Large intestine (tissue), 3 donors: ENCODE measurements around the gene MAB21L3. TPM values are rescaled to one million over a fixed set of nuclear protein-coding genes. Genes with fewer than 3 reads are reported as not detected.

Experiments used
- DNase-seq, 2 donors: peaks; one replicate each; pipeline versions ENCODE4 v3.0.0 to v3.0.0-alpha.2; 2013
- H3K27ac ChIP-seq: one replicate; pipeline ENCODE4 v1.5.1; 2013; ENCODE audit warnings: low read length
- H3K27me3 ChIP-seq: 2 replicates; pipeline ENCODE4 v1.6.1; 2013; ENCODE audit warnings: low read length; ENCODE audit not compliant: control insufficient read depth, insufficient read depth
- H3K36me3 ChIP-seq: 2 replicates; pipeline ENCODE4 v1.6.1; 2013; ENCODE audit warnings: low read length; ENCODE audit not compliant: control insufficient read depth, insufficient read depth
- H3K4me1 ChIP-seq: one replicate; pipeline ENCODE4 v1.6.1; 2013; ENCODE audit warnings: low read length; ENCODE audit not compliant: control insufficient read depth, insufficient read depth
- H3K4me3 ChIP-seq: one replicate; pipeline ENCODE4 v1.5.1; 2013; ENCODE audit warnings: low read length
- H3K9me3 ChIP-seq: one replicate; pipeline ENCODE4 v1.6.1; 2013; ENCODE audit warnings: mild to moderate bottlenecking, low read depth, low read length, moderate library complexity; ENCODE audit not compliant: control insufficient read depth
- WGBS: methylation state at CpG from one replicate; pipeline ENCODE4 v1.1.5; 2013; ENCODE audit warnings: low lambda C conversion rate; ENCODE audit not compliant: insufficient coverage; 5-methylcytosine and 5-hydroxymethylcytosine counted together
- polyA plus RNA-seq: library from polyadenylated mRNA; unstranded; fragments of 120-200 nt; gene quantifications from one replicate; pipeline ENCODE4 v1.2.1, GENCODE V29; 2013

MAB21L3 gene
- polyA plus RNA-seq, 1 donor: 0.55 TPM

DNA sequence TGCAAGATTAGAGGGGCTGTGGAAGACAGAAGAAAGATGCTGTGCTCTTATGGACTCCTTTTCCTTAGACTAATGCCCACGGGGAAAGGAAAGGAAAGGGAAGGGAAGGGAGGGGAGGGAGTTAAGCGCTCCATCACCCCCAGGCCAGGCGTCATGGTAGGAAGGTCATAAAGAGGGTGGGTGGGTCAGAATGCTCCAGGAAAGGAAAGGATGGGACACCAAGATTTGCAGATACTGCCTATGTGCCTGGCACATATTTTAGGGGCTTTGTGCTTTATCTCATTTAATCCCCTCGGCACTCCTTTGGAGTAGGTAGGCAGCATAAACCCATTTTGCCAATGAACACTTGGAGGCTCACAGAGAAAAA is 41.4 kb downstream of the MAB21L3 start:
- DNase-seq: no peak
- Histone ChIP-seq H3K4me3 (peak overlapping the region; percentile 35), H3K9me3 (no peaks in the 10 kb centered on the region), H3K27me3 (no peaks in the 10 kb centered on the region), H3K27ac (peak overlapping the region; percentile 66), H3K4me1 (peaks cover 29% of the 10 kb centered on the region), H3K36me3 (no peaks in the 10 kb centered on the region)
- WGBS: no CpG with 5 or more reads among the region's 4 CpGs

DNA sequence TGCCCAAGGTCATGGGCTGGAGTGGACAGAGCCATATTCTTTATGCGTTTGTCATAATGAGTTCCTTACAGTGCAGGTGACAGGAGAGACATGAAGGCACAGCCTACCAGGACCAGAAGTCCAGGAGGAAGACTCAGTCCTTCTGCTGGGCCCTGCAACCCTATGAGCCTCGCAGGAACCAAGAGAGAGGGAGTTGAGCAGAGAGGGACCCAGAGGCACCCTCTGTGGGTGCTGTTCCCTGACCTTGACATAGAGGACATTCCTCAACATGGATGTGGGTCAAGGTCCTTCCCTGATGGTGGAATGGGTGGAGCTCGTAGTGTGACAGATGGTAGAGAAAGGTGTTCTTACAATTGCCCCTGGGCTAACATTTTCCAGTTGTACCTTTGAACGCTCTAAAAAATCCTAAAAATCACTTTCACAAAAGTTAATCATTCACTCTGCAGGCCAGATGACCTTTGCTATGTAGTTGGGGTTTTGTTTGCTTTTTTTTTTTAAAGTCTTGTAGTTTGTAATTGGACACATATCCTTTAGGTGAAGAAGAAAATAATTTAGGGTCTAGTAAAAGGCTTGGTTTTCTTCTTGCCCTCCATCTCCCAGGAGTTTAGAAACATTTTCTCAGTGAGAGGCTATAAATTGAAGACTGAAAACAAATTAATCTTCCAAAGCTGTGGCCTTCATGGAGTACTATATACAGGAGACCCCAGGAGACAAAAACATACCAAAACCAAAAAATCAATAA is 41.9 kb downstream of the MAB21L3 start:
- DNase-seq: peak; percentile 71 to 85
- H3K4me1 ChIP-seq: peaks cover 29% of the 10 kb centered on the region
- no peaks in the 10 kb centered on the region for H3K9me3 ChIP-seq
- whole genome bisulfite sequencing: no CpG with 5 or more reads among the region's 4 CpGs
- H3K36me3 ChIP-seq: no peaks in the 10 kb centered on the region
- no peaks in the 10 kb centered on the region for H3K27me3 ChIP-seq
- peak overlapping the region; percentile 66 for H3K27ac ChIP-seq
- H3K4me3 ChIP-seq: no peak overlapping the region

DNA sequence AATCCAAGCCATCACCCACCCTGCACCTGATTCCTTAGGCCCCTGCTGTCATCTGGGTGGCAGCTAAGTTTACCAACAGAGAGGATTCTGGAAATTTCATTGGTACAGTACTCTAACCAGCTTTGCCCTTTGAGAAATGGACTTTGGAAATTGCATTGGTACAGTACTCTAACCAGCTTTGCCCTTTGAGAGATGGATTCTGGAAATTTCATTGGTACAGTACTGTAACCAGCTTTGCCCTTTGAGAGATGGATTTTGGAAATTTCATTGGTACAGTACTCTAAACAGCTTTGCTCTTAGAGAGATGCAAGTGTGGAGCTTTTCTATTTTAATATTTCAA is 42.5 kb downstream of the MAB21L3 start:
- no peak overlapping the region for H3K4me3 ChIP-seq
- H3K27me3 ChIP-seq: no peaks in the 10 kb centered on the region
- no peak overlapping the region for H3K27ac ChIP-seq
- no peaks in the 10 kb centered on the region for H3K36me3 ChIP-seq
- no peaks in the 10 kb centered on the region for H3K9me3 ChIP-seq
- no peak for DNase-seq
- H3K4me1 ChIP-seq: peaks cover 29% of the 10 kb centered on the region

DNA sequence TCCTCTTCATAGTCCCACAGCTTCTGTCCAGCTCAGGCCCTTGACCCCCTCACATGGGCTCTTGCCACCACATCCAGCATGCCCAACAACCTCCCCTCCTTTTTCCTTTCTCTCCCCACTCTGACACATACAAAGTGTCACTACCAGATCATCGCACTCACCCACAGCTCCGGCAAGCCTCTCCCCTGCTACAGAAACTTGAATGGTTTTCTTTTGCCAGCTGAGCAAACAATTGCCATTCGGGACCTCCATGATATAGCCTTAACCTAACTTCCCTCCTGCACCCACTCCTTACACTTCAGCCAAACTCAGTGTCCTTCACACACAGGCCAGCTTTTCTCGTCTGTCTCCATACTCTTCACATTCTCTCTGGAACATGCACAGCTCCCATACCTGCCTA is 43.3 kb downstream of the MAB21L3 start:
- Histone ChIP-seq H3K27me3 (no peaks in the 10 kb centered on the region), H3K9me3 (no peaks in the 10 kb centered on the region), H3K27ac (no peak overlapping the region), H3K4me3 (no peak overlapping the region), H3K4me1 (peaks cover 29% of the 10 kb centered on the region), H3K36me3 (no peaks in the 10 kb centered on the region)
- WGBS: 81% methylated on average over 4 of the region's 4 CpGs
- DNase-seq: no peak

DNA sequence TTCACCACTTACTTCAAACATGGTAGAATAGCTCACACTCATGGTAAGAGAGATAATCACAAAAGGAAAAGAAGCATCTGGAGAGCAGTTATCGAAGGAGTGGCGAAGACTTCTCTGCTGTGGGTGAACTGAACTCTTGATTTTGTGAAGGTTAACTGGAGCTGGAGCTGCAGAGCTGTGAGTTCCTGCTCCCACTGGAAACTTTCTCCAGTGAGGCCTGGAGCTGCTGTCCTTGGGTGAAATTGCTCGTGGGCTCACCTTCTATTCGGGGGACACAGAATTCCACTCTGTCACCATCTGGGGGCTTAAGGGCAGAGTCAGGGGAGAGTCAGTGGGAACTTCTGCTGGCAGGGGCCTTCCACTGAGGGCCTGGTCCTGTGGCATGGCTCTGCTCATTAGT is 45.9 kb downstream of the MAB21L3 start:
- Histone ChIP-seq H3K27ac (no peak overlapping the region), H3K27me3 (no peaks in the 10 kb centered on the region), H3K4me3 (no peak overlapping the region), H3K36me3 (no peaks in the 10 kb centered on the region), H3K9me3 (no peaks in the 10 kb centered on the region), H3K4me1 (peaks cover 25% of the 10 kb centered on the region)
- no peak for DNase-seq
- WGBS: no CpG with 5 or more reads among the region's 4 CpGs

DNA sequence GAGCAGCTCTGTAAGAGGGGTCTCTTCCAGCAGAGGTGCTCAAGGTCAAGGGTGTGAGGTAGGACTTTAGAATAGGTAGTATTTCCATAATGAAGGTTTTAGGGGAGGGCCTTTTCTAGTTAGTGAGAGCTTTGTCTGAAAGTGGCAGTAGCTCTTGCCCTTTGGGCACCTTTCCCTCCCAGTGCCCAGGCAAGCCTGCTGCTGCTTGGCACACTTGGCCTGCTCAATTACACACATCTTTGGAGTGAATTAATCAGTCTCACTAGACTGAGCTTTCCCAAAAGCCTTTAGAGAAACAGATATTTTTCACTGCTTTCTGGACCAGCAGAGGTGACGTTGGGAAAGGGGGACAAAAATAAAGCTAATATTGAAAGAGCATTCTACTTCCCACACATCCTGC is 48.0 kb downstream of the MAB21L3 start:
- no peaks in the 10 kb centered on the region for H3K9me3 ChIP-seq
- no peak overlapping the region for H3K27ac ChIP-seq
- H3K27me3 ChIP-seq: no peaks in the 10 kb centered on the region
- DNase-seq: no peak
- H3K4me3 ChIP-seq: no peak overlapping the region
- 88% methylated on average over 1 of the region's 1 CpG for WGBS
- H3K36me3 ChIP-seq: no peaks in the 10 kb centered on the region
- H3K4me1 ChIP-seq: peaks cover 4% of the 10 kb centered on the region

DNA sequence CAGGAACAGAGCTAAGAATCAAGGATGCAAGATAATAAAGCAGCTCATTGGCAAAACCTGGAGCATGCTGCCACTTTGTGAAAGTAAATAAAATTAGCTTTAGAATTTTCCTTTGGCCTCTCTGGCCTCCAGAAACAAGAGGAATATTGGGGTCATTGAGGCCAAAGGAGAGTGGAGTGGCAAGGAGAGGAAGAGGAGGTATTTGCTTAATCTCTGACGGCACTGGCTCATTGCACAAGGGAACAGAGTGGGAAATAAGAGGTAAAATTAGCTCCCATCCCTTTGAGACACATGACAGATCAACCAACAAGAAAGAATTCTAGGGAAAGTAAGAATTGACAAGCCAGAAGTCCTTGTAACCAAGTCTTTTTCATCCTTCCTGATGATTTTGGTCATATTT is 48.4 kb downstream of the MAB21L3 start:
- Histone ChIP-seq H3K9me3 (no peaks in the 10 kb centered on the region), H3K27ac (no peak overlapping the region), H3K4me1 (peaks cover under 1% of the 10 kb centered on the region), H3K36me3 (no peaks in the 10 kb centered on the region), H3K4me3 (no peak overlapping the region), H3K27me3 (no peaks in the 10 kb centered on the region)
- 63% methylated on average over 1 of the region's 1 CpG for WGBS
- DNase-seq: no peak

DNA sequence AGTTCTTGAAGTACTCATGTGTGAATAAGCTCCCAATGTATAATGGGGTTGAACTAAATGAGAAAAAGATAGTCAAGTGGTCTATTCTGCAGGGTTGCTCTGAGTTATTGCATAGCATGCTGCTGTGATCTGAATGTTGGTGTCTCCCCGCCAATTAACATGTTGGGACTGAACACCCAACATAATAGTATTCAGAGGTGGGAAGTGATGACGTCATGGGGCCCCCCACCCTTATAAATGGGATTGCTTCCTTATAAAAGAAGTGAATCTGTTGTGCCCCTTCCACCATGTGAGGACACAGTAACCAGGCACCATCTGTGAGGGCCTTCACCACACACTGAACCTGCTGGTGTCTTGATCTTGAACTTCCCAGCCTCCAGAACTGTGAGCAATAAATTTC is 50.2 kb downstream of the MAB21L3 start:
- Histone ChIP-seq H3K27me3 (no peaks in the 10 kb centered on the region), H3K4me1 (no peaks in the 10 kb centered on the region), H3K4me3 (no peak overlapping the region), H3K36me3 (no peaks in the 10 kb centered on the region), H3K27ac (no peak overlapping the region), H3K9me3 (no peaks in the 10 kb centered on the region)
- DNase-seq: no peak
- WGBS: no CpG with 5 or more reads among the region's 2 CpGs

DNA sequence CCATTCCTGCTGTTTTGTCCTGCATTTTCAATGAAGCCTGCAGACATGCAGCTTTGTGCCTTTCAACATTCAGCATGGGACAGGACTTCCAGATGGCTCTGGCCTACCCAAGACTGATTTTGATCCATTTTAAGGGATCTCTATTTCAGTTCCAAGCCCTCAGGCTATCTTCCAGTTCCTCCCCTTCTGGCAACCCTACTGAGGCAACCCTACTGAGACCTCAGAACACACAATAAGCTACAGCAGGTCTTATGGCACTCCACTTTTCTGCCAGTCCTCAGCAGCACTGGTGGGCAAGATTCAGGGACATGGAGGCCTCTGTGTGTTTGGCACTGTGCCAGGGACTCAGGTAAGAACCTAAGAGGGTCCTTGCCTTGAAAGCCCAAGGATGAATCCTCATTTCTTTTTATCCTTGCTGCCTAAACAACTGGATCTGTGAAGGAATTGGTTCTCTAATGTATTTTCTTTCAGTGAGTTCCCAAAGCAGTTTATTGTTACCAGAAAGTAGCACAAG is 50.7 kb downstream of the MAB21L3 start:
- Histone ChIP-seq H3K27ac (no peak overlapping the region), H3K4me1 (no peaks in the 10 kb centered on the region), H3K9me3 (no peaks in the 10 kb centered on the region), H3K27me3 (no peaks in the 10 kb centered on the region), H3K36me3 (no peaks in the 10 kb centered on the region), H3K4me3 (no peak overlapping the region)
- no peak for DNase-seq

DNA sequence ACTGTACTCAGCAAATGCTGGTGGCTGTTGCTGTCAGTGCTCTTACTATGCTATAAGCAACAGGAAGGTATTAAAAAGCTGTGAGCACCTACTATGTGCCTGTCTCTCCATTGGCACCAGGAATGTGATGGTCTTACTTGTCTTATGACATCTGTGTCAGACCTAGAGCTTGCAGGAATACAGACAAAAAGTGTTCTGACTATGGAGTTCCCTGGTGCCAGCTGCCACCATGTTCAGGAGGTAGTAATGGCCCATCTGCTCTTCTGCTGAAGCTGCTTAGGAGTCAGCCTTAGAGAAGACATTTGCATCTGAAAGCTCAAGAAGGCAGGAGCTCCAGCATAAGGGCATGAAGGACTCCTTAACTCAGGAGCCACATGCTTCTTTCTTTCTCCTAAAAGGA is 52.3 kb downstream of the MAB21L3 start:
- Histone ChIP-seq H3K4me1 (peaks cover 6% of the 10 kb centered on the region), H3K36me3 (no peaks in the 10 kb centered on the region), H3K9me3 (no peaks in the 10 kb centered on the region), H3K27ac (no peak overlapping the region), H3K27me3 (no peaks in the 10 kb centered on the region), H3K4me3 (no peak overlapping the region)
- no peak for DNase-seq

DNA sequence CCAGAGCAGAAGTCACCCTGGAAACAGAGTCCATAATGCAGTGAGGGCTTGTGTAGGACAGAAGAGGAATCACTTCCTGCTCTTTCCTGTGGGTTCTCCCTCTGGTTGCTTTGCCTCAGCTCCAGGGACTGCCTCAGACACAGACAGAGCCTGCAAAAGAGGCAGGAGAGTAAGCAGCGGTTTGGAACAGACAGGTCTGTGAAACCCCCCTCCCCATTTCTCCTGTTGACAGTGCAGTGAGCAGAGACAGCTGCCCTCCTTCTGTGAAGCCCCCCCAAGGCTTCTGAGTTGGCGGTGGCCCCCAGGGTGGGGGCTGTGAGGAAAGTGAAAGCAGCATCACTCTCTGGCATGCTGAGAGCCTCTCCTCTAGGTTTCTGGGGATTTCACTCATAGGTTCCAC is 53.0 kb downstream of the MAB21L3 start:
- Histone ChIP-seq H3K36me3 (no peaks in the 10 kb centered on the region), H3K9me3 (no peaks in the 10 kb centered on the region), H3K4me3 (no peak overlapping the region), H3K27me3 (no peaks in the 10 kb centered on the region), H3K27ac (no peak overlapping the region), H3K4me1 (peaks cover 12% of the 10 kb centered on the region)
- WGBS: no CpG with 5 or more reads among the region's 2 CpGs
- DNase-seq: no peak
